Measurements from ENCODE around the gene NAPG.

GRCh38 chr18:10562773-10563160, 36.9 kb downstream of the NAPG start:
- TF ChIP-seq CTCF (IDR thresholded peaks at IDR 0.05) = no peak
- no peak for TF ChIP-seq POLR2A (IDR thresholded peaks at IDR 0.05)
- TF ChIP-seq EP300 (IDR thresholded peaks at IDR 0.05) = no peak
- TF ChIP-seq POLR2AphosphoS5 (IDR thresholded peaks at IDR 0.05) = no peak
